Colonic mucosa (tissue), 4 donors: ENCODE measurements around the gene NOSIP. TPM values are rescaled to one million over a fixed set of nuclear protein-coding genes. Genes with fewer than 3 reads are reported as not detected.

ENCODE experiments used
- DNase-seq: peaks from one replicate; pipeline ENCODE4 v3.0.0-alpha.2; 2020
- H3K27ac ChIP-seq: fragments of 200-600 bp; one replicate; pipeline ENCODE4 v1.8.0; 2021
- H3K27me3 ChIP-seq: fragments of 200-600 bp; one replicate; pipeline ENCODE4 v1.8.0; 2021
- H3K36me3 ChIP-seq: fragments of 200-600 bp; one replicate; pipeline ENCODE4 v1.8.0; 2021
- H3K4me1 ChIP-seq: fragments of 200-600 bp; one replicate; pipeline ENCODE4 v1.8.0; 2021; ENCODE audit warnings: mild to moderate bottlenecking
- H3K4me3 ChIP-seq: fragments of 200-600 bp; one replicate; pipeline ENCODE4 v1.8.0; 2021
- H3K9ac ChIP-seq, 2 donors: one replicate each; pipeline ENCODE4 v1.7.0; 2013; ENCODE audit warnings: control low read depth in 2 of 2, low read depth in 2 of 2, low read length in 2 of 2
- H3K9me3 ChIP-seq: fragments of 200-600 bp; one replicate; pipeline ENCODE4 v1.8.0; 2021
- CTCF ChIP-seq: fragments of 200-600 bp; IDR thresholded peaks from one replicate; pipeline ENCODE4 v1.8.0; 2022; ENCODE audit warnings: antibody characterized with exemption, mild to moderate bottlenecking
- intact Hi-C: fragments of 100-400 bp; cut with DNase I; formaldehyde crosslinking; loops from one replicate; pipeline ENCODE4 v1.14.1; 2022
- total RNA-seq, 2 donors: library from RNA; stranded (reverse); fragmentation: NEBNext Ultra II Directional in 1 of 2; extraction: Animal tissue kit (Norgen Biotek cat#: 25700) in 1 of 2; gene quantifications; one replicate each; pipeline ENCODE4 v1.2.1, GENCODE V29; 2021
- donor health status: healthy.
- donor health status: DM: no; HTN: no; CAD: no.
- donor health status: DM: no; HTN: no; CAD: no.

NOSIP gene
- total RNA-seq, 2 donors from 2014 or later, result 63.2 to 91.2 TPM

GRCh38 chr19:49555600-49556411 is 24.6 kb downstream of the NOSIP start:
- Histone ChIP-seq H3K27ac (peak overlapping the region; percentile 17), H3K9me3 (no peaks in the 10 kb centered on the region), H3K4me1 (peaks cover 20% of the 10 kb centered on the region), H3K4me3 (no peak overlapping the region), H3K27me3 (no peaks in the 10 kb centered on the region), H3K9ac (peak overlapping the region in 1 of 2 donors; percentile 48), H3K36me3 (no peaks in the 10 kb centered on the region)
- DNase-seq, result peak; percentile 87
- TF ChIP-seq CTCF, result no peak
- intact Hi-C loops, result no loop called here

- Histone ChIP-seq H3K9me3 (no peaks in the 10 kb centered on the region), H3K27ac (peak overlapping the region; percentile 83), H3K9ac (peak overlapping the region in 1 of 2 donors; percentile 48), H3K4me1 (peaks cover 11% of the 10 kb centered on the region), H3K27me3 (no peaks in the 10 kb centered on the region), H3K36me3 (no peaks in the 10 kb centered on the region), H3K4me3 (no peak overlapping the region)
- intact Hi-C loops, result no loop called here
- no peak for DNase-seq
- no peak for TF ChIP-seq CTCF
Observed at GRCh38 chr19:49554701-49555181, 25.6 kb downstream of the NOSIP start.

GRCh38 chr19:49553451-49554271 is 26.7 kb downstream of the NOSIP start:
- no peaks in the 10 kb centered on the region for H3K27me3 ChIP-seq
- intact Hi-C loops, result no loop called here
- peak; percentile 77 for DNase-seq
- TF ChIP-seq CTCF, result no peak
- H3K4me3 ChIP-seq, result no peak overlapping the region
- H3K9ac ChIP-seq, result peak overlapping the region; percentile 26 to 49
- H3K36me3 ChIP-seq, result no peaks in the 10 kb centered on the region
- H3K9me3 ChIP-seq, result no peaks in the 10 kb centered on the region
- H3K4me1 ChIP-seq, result peaks cover 9% of the 10 kb centered on the region
- H3K27ac ChIP-seq, result peak overlapping the region; percentile 83

- DNase-seq, result no peak
- Histone ChIP-seq H3K4me3 (no peak overlapping the region), H3K4me1 (peaks cover 10% of the 10 kb centered on the region), H3K27me3 (no peaks in the 10 kb centered on the region), H3K9ac (peak overlapping the region in 1 of 2 donors; percentile 71), H3K36me3 (no peaks in the 10 kb centered on the region), H3K9me3 (no peaks in the 10 kb centered on the region), H3K27ac (peak overlapping the region; percentile 83)
- intact Hi-C loops, result no loop called here
- TF ChIP-seq CTCF, result no peak
Observed at GRCh38 chr19:49552749-49553148, 27.6 kb downstream of the NOSIP start.

- Histone ChIP-seq H3K9me3 (no peaks in the 10 kb centered on the region), H3K4me1 (peaks cover 18% of the 10 kb centered on the region), H3K36me3 (no peaks in the 10 kb centered on the region), H3K27me3 (no peaks in the 10 kb centered on the region), H3K27ac (peak overlapping the region; percentile 83), H3K4me3 (no peak overlapping the region), H3K9ac (no peak overlapping the region)
- no peak for DNase-seq
- intact Hi-C loops, result no loop called here
- TF ChIP-seq CTCF, result no peak
Observed at GRCh38 chr19:49551531-49551930, 28.8 kb downstream of the NOSIP start.
